K562 (cell line): ENCODE measurements around the gene IGFBPL1.

Experiments
- CAMTA2 ChIP-seq: fragments of 250-450 bp; sonication (Bioruptor Pico); conservative IDR thresholded peaks from 2 replicates; pipeline ENCODE4 v1.5.1; 2022
- IRF1 ChIP-seq: sonication (generic); formaldehyde crosslinking; IDR thresholded peaks from 2 replicates; pipeline ENCODE4 v1.8.0; 2022; ENCODE audit warnings: missing genetic modification reagents, mild to moderate bottlenecking, borderline replicate concordance
- SP1 ChIP-seq: sonication (generic); formaldehyde crosslinking; IDR thresholded peaks from 2 replicates; pipeline ENCODE4 v1.8.1; 2022; ENCODE audit warnings: mild to moderate bottlenecking, missing genetic modification reagents
- TBP ChIP-seq: optimal IDR thresholded peaks from 2 replicates; pipeline ENCODE3; 2011; ENCODE audit warnings: low read depth, low read length, improper control_type of control experiment
- ZFP36 ChIP-seq: fragments of 150-350 bp; IDR thresholded peaks from 2 replicates; pipeline ENCODE4 v1.6.1; 2018; ENCODE audit warnings: low read length, low read depth; ENCODE audit not compliant: partially characterized antibody

DNA sequence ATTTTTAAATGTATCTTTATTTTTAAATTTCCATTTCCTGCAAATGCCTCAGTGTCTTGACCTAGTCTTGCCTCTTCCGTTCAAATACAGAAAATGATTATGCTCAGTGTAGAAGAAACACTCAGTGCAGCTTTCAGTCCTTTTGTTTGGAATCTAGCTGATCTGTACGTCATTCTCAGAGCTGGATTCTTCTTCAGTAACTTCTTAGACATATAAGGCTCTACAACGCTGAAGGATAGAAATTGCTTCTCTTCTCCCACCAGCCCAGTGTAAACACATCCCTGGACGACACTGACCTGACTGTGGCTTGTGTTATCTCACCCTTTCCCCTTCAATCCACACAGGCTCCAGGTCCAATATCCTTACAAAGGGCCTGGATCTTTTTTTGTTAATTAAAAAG lies 34.9 kb downstream of the IGFBPL1 start:
- TF ChIP-seq SP1 (CRISPR knock-in tag) (no peak), IRF1 (CRISPR knock-in tag) (no peak), ZFP36 (no peak), CAMTA2 (no peak), TBP (no peak)
